Liver (tissue), 3 donors: ENCODE measurements around the gene MIF4GD.

Experiments
- CTCF ChIP-seq: fragments of 150-350 bp; IDR thresholded peaks from 2 replicates; pipeline ENCODE4 v1.5.1; 2017; ENCODE audit warnings: improper control_type of control experiment, low read depth, low read length; ENCODE audit not compliant: missing input control
- HNF4G ChIP-seq: IDR thresholded peaks from 2 replicates; pipeline ENCODE4 v1.6.1; 2016; ENCODE audit warnings: antibody characterized with exemption
- RAD21 ChIP-seq, 2 donors: IDR thresholded peaks; 2 replicates each; pipeline ENCODE4 v1.6.1; 2016; ENCODE audit warnings: antibody characterized with exemption in 2 of 2, mild to moderate bottlenecking in 2 of 2
- TF ChIP-seq, protein P1 (sequence below): IDR thresholded peaks from 2 replicates; pipeline ENCODE4 v1.6.1; 2016; ENCODE audit warnings: antibody characterized with exemption, mild to moderate bottlenecking
- TF ChIP-seq, protein P2 (sequence below): IDR thresholded peaks from 2 replicates; pipeline ENCODE4 v1.6.1; 2016; ENCODE audit warnings: antibody characterized with exemption
- donor health status: healthy.
- donor health status: healthy.

GRCh38 chr17:75239778-75240393, 31.1 kb downstream of the MIF4GD start:
- TF ChIP-seq, protein P1, sequence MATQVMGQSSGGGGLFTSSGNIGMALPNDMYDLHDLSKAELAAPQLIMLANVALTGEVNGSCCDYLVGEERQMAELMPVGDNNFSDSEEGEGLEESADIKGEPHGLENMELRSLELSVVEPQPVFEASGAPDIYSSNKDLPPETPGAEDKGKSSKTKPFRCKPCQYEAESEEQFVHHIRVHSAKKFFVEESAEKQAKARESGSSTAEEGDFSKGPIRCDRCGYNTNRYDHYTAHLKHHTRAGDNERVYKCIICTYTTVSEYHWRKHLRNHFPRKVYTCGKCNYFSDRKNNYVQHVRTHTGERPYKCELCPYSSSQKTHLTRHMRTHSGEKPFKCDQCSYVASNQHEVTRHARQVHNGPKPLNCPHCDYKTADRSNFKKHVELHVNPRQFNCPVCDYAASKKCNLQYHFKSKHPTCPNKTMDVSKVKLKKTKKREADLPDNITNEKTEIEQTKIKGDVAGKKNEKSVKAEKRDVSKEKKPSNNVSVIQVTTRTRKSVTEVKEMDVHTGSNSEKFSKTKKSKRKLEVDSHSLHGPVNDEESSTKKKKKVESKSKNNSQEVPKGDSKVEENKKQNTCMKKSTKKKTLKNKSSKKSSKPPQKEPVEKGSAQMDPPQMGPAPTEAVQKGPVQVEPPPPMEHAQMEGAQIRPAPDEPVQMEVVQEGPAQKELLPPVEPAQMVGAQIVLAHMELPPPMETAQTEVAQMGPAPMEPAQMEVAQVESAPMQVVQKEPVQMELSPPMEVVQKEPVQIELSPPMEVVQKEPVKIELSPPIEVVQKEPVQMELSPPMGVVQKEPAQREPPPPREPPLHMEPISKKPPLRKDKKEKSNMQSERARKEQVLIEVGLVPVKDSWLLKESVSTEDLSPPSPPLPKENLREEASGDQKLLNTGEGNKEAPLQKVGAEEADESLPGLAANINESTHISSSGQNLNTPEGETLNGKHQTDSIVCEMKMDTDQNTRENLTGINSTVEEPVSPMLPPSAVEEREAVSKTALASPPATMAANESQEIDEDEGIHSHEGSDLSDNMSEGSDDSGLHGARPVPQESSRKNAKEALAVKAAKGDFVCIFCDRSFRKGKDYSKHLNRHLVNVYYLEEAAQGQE = no peak
- no peak for TF ChIP-seq CTCF
- TF ChIP-seq HNF4G = no peak
- TF ChIP-seq, protein P2, sequence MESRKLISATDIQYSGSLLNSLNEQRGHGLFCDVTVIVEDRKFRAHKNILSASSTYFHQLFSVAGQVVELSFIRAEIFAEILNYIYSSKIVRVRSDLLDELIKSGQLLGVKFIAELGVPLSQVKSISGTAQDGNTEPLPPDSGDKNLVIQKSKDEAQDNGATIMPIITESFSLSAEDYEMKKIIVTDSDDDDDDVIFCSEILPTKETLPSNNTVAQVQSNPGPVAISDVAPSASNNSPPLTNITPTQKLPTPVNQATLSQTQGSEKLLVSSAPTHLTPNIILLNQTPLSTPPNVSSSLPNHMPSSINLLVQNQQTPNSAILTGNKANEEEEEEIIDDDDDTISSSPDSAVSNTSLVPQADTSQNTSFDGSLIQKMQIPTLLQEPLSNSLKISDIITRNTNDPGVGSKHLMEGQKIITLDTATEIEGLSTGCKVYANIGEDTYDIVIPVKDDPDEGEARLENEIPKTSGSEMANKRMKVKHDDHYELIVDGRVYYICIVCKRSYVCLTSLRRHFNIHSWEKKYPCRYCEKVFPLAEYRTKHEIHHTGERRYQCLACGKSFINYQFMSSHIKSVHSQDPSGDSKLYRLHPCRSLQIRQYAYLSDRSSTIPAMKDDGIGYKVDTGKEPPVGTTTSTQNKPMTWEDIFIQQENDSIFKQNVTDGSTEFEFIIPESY = no peak
- TF ChIP-seq RAD21 (IDR thresholded peaks at IDR 0.05) = no peak
